CD14-positive monocyte (primary cell): Measurements from ENCODE around the gene NUP107. TPM values are rescaled to one million over a fixed set of nuclear protein-coding genes. Genes with fewer than 3 reads are reported as not detected.
"Not testable (repeated sequence)": the region's sequence is repeated elsewhere in the genome, so short reads cannot be mapped to it uniquely, and the experiment has no call there.

Experiments used
- DNase-seq, 3 donors: peaks; one replicate each; pipeline ENCODE4 v3.0.0-alpha.2; 2011 to 2022
- H2AFZ ChIP-seq: 2 replicates; pipeline ENCODE4 v1.6.0; 2012; ENCODE audit warnings: mild to moderate bottlenecking, low read depth, low read length, inconsistent platforms; ENCODE audit not compliant: insufficient read depth, poor library complexity, severe bottlenecking
- H3K27ac ChIP-seq, 2 donors: 1 replicate in 1 of 2; 2 replicates in 1 of 2; pipeline ENCODE4 v1.5.1; 2012 to 2013; ENCODE audit warnings: low read length in 2 of 2, control low read depth in 1 of 2, inconsistent platforms in 1 of 2, low read depth in 1 of 2, mild to moderate bottlenecking in 1 of 2
- H3K27me3 ChIP-seq, 2 donors: one replicate each; pipeline versions ENCODE4 v1.6.0 to v1.6.1; 2011 to 2013; ENCODE audit warnings: low read length in 2 of 2; ENCODE audit not compliant: control insufficient read depth in 2 of 2, insufficient read depth in 2 of 2
- H3K36me3 ChIP-seq, 2 donors: replicated peaks in 1 of 2; 1 replicate in 1 of 2; 2 replicates in 1 of 2; pipeline versions ENCODE4 v1.5.1 to v1.6.1; 2012 to 2013; ENCODE audit warnings: low read length in 2 of 2, control low read depth in 1 of 2, inconsistent platforms in 1 of 2, mild to moderate bottlenecking in 1 of 2; ENCODE audit not compliant: insufficient read depth in 2 of 2, control insufficient read depth in 1 of 2
- H3K4me1 ChIP-seq, 2 donors: 1 replicate in 1 of 2; 2 replicates in 1 of 2; pipeline versions ENCODE4 v1.5.1 to v1.6.1; 2012 to 2013; ENCODE audit warnings: low read length in 2 of 2, control low read depth in 1 of 2, inconsistent platforms in 1 of 2, mild to moderate bottlenecking in 1 of 2, moderate library complexity in 1 of 2; ENCODE audit not compliant: insufficient read depth in 2 of 2, control insufficient read depth in 1 of 2
- H3K4me2 ChIP-seq: replicated peaks from 2 replicates; pipeline ENCODE3; 2012; ENCODE audit warnings: low read length, moderate library complexity, mild to moderate bottlenecking; ENCODE audit not compliant: poor library complexity, severe bottlenecking; ENCODE audit errors: extremely low read depth
- H3K4me3 ChIP-seq, 3 experiments: fragments of 200-600 bp in 1 of 3; sonication (generic) in 1 of 3; replicated peaks in 1 of 3; 1 replicate in 2 of 3; 2 replicates in 1 of 3; pipeline ENCODE4 v1.5.1; 2011 to 2013; ENCODE audit warnings: low read length in 3 of 3, mild to moderate bottlenecking in 3 of 3, control low read depth in 2 of 3, low read depth in 2 of 3, inconsistent platforms in 1 of 3, moderate library complexity in 1 of 3
- H3K79me2 ChIP-seq: 2 replicates; pipeline ENCODE4 v1.6.0; 2012; ENCODE audit warnings: mild to moderate bottlenecking, control low read depth, inconsistent platforms, low read length, moderate library complexity; ENCODE audit not compliant: insufficient read depth
- H3K9ac ChIP-seq: 2 replicates; pipeline ENCODE4 v1.6.0; 2017; ENCODE audit warnings: low read length, mild to moderate bottlenecking; ENCODE audit not compliant: insufficient read depth, poor library complexity, severe bottlenecking
- H3K9me3 ChIP-seq, 2 donors: replicated peaks in 1 of 2; 1 replicate in 1 of 2; 2 replicates in 1 of 2; pipeline versions ENCODE4 v1.5.1 to v1.6.1; 2012 to 2013; ENCODE audit warnings: low read length in 2 of 2, control low read depth in 1 of 2; ENCODE audit not compliant: control insufficient read depth in 1 of 2, insufficient read depth in 1 of 2
- H4K20me1 ChIP-seq: 2 replicates; pipeline ENCODE4 v1.6.0; 2012; ENCODE audit warnings: mild to moderate bottlenecking, low read length, control low read depth, moderate library complexity; ENCODE audit not compliant: insufficient read depth
- H3K27ac Mint-ChIP-seq, 7 donors: one replicate each; pipeline ENCODE4 v1.8.0; 2020; ENCODE audit warnings: mild to moderate bottlenecking in 7 of 7, mixed read lengths in 7 of 7, moderate library complexity in 6 of 7, inconsistent platforms in 2 of 7
- H3K27me3 Mint-ChIP-seq, 3 donors: one replicate each; pipeline ENCODE4 v1.8.0; 2021 to 2022; ENCODE audit warnings: low read depth in 3 of 3, mild to moderate bottlenecking in 3 of 3, mixed read lengths in 3 of 3, moderate library complexity in 3 of 3, inconsistent platforms in 1 of 3
- H3K36me3 Mint-ChIP-seq, 2 donors: one replicate each; pipeline ENCODE4 v1.8.0; 2020; ENCODE audit warnings: mixed read lengths in 2 of 2, inconsistent platforms in 1 of 2, mild to moderate bottlenecking in 1 of 2
- H3K4me1 Mint-ChIP-seq: one replicate; pipeline ENCODE4 v1.8.0; 2020; ENCODE audit warnings: mild to moderate bottlenecking, mixed read lengths
- H3K4me3 Mint-ChIP-seq, 2 donors: one replicate each; pipeline ENCODE4 v1.8.0; 2020; ENCODE audit warnings: mild to moderate bottlenecking in 2 of 2, mixed read lengths in 2 of 2, moderate library complexity in 1 of 2
- H3K9me3 Mint-ChIP-seq, 7 donors: one replicate each; pipeline ENCODE4 v1.8.0; 2020 to 2022; ENCODE audit warnings: mixed read lengths in 7 of 7, mild to moderate bottlenecking in 6 of 7, moderate library complexity in 6 of 7, inconsistent platforms in 2 of 7
- WGBS: methylation state at CpG from one replicate; pipeline ENCODE4 v1.1.5; 2013; ENCODE audit warnings: missing lambda C conversion rate; ENCODE audit not compliant: insufficient coverage; 5-methylcytosine and 5-hydroxymethylcytosine counted together
- intact Hi-C, 2 donors: fragments of 100-400 bp; cut with micrococcal nuclease; formaldehyde crosslinking; loops; one replicate each; pipeline versions ENCODE4 v1.15.0 to v1.15.1; 2023
- polyA minus RNA-seq: library from RNA; depleted of rRNA, polyadenylated mRNA; stranded (reverse); fragments of >200 nt; gene quantifications from 2 replicates; pipeline ENCODE4 v1.2.3, GENCODE V29; 2012
- polyA plus RNA-seq, 3 donors: library from polyadenylated mRNA; depleted of rRNA in 1 of 3; unstranded in 2 of 3; stranded (reverse) in 1 of 3; fragments of 300-500 nt in 2 of 3; fragments of >200 nt in 1 of 3; fragmentation: Illumina TruSeq in 2 of 3; gene quantifications; 1 replicate in 2 of 3; 2 replicates in 1 of 3; pipeline ENCODE4 v1.2.3, GENCODE V29; 2012 to 2021
- total RNA-seq, 12 experiments: library from RNA in 1 of 12; stranded (reverse) in 1 of 12; fragments of 120-200 nt in 1 of 12; gene quantifications; one replicate each; pipeline ENCODE4 v1.2.4 and lab custom pipeline; 2013 to 2026; ENCODE audit warnings: mixed read lengths in 6 of 12, inconsistent platforms in 1 of 12
- TF ChIP-seq, protein P1 (sequence below): fragments of 200-600 bp; IDR thresholded peaks from one replicate; pipeline ENCODE4 v1.8.0; 2022; ENCODE audit warnings: antibody characterized with exemption, mild to moderate bottlenecking

Gene NUP107
- 34.4 TPM for total RNA-seq (2013)
- polyA plus RNA-seq (10 to 100 TPM in 2 of 3 donors, 1 to 10 TPM in 1; 6.7 to 20.5 (median 10.7) TPM), polyA minus RNA-seq (11.8 and 19.1 TPM in 2 replicates), total RNA-seq (lab: John Stamatoyannopoulos, UW) (7.1 to 33.2 (median 25.4) reads per million in 11 experiments)

- 0% methylated on average over 21 of the region's 44 CpGs for WGBS
- Histone ChIP-seq H3K27ac (peak within 1 kb of the TSS; percentile 54 to 81), H4K20me1 (no peaks in the 10 kb centered on the region), H3K4me3 (peak within 1 kb of the TSS; percentile 66 to 96 (median 94)), H3K9ac (peak within 1 kb of the TSS; percentile 73), H3K79me2 (peaks cover 34% of the 10 kb centered on the region), H3K9me3 (no peaks in the 10 kb centered on the region), H3K36me3 (peaks cover 14 to 17% of the 10 kb centered on the region in 2 donors), H3K4me2 (peak within 1 kb of the TSS; percentile 83), H3K4me1 (peaks cover 15 to 19% of the 10 kb centered on the region in 2 donors), H3K27me3 (no peaks in the 10 kb centered on the region), H2AFZ (peak within 1 kb of the TSS; percentile 96)
- Mint-ChIP-seq H3K4me3 (peak within 1 kb of the TSS; percentile 92 to 97), H3K27me3 (no peaks in the 10 kb centered on the region), H3K4me1 (peaks cover 15% of the 10 kb centered on the region), H3K27ac (peak within 1 kb of the TSS; percentile 85 to 95 (median 92)), H3K36me3 (peaks cover 11 to 14% of the 10 kb centered on the region in 2 donors), H3K9me3 (no peaks in the 10 kb centered on the region)
- TF ChIP-seq, protein P1, sequence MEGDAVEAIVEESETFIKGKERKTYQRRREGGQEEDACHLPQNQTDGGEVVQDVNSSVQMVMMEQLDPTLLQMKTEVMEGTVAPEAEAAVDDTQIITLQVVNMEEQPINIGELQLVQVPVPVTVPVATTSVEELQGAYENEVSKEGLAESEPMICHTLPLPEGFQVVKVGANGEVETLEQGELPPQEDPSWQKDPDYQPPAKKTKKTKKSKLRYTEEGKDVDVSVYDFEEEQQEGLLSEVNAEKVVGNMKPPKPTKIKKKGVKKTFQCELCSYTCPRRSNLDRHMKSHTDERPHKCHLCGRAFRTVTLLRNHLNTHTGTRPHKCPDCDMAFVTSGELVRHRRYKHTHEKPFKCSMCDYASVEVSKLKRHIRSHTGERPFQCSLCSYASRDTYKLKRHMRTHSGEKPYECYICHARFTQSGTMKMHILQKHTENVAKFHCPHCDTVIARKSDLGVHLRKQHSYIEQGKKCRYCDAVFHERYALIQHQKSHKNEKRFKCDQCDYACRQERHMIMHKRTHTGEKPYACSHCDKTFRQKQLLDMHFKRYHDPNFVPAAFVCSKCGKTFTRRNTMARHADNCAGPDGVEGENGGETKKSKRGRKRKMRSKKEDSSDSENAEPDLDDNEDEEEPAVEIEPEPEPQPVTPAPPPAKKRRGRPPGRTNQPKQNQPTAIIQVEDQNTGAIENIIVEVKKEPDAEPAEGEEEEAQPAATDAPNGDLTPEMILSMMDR, result no peak
- peak; percentile 95 to 100 (median 97) for DNase-seq
- intact Hi-C loops, result no loop called here
Measured at GRCh38 chr12:68686595-68687521, at the start of gene NUP107. Gene NUP107 (plus strand): TSS chr12:68686978. CDS start chr12:68687066, 88 bp downstream.

DNA sequence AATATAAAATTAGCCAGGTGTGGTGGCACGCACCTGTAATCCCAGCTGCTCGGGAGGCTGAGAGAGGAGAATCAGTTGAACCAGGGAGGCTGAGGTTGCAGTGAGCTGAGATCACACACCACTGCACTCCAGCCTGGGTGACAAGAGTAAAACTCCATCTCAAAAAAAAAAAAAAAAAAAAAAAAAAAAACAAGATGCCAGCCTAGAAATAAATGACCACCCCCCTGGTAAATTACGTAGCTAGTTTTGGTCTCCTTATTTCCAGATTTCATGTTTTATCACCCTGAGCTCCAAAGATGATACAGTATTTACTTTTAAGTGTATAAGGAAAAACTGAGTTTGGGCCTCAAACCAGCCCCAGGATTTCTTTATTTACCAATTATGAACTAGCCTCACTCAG lies 49.3 kb upstream of the NUP107 start:
- intact Hi-C loops, result not testable (repeated sequence)

More for the DNA sequence above, 49.3 kb upstream of the NUP107 start:
- Mint-ChIP-seq H3K36me3 (peaks cover 8 to 28% of the 10 kb centered on the region in 2 donors), H3K4me1 (peaks cover 31% of the 10 kb centered on the region), H3K27ac (peak overlapping the region in 1 of 7 donors; percentile 46)
- H3K4me3 ChIP-seq, H3K4me1 ChIP-seq, H3K27ac ChIP-seq, DNase-seq, H3K27me3 ChIP-seq, H3K4me2 ChIP-seq, H3K27me3 Mint-ChIP-seq, H2AFZ ChIP-seq, H3K9ac ChIP-seq, H3K4me3 Mint-ChIP-seq, H3K9me3 ChIP-seq, H3K9me3 Mint-ChIP-seq: not testable (repeated sequence)
- WGBS, result no CpG with 5 or more reads among the region's 3 CpGs
- H3K79me2 ChIP-seq, result peaks cover 100% of the 10 kb centered on the region
- H4K20me1 ChIP-seq, result peaks cover 100% of the 10 kb centered on the region
- H3K36me3 ChIP-seq, result peaks cover 3 to 11% of the 10 kb centered on the region in 2 donors
